ENCODE measurements around the gene NEURL3.
"Not testable (repeated sequence)": the region's sequence is repeated elsewhere in the genome, so short reads cannot be mapped to it uniquely, and the experiment has no call there.

Gene NEURL3

GRCh38 chr2:96506016-96506906 is 1.1 kb upstream of the NEURL3 start:
- DNase-seq, result no peak

- DNase-seq, result no peak
Observed at GRCh38 chr2:96503637-96504243, 1.4 kb downstream of the NEURL3 start.

GRCh38 chr2:96502891-96503636 is 2.1 kb downstream of the NEURL3 start:
- DNase-seq, result no peak

GRCh38 chr2:96501886-96502810 is 3.0 kb downstream of the NEURL3 start:
- no peak for DNase-seq

- peak; percentile 35 for DNase-seq
Observed at GRCh38 chr2:96501471-96501874, 3.7 kb downstream of the NEURL3 start.

GRCh38 chr2:96500385-96501066 is 4.6 kb downstream of the NEURL3 start:
- no peak for DNase-seq

GRCh38 chr2:96499061-96499960 is 5.8 kb downstream of the NEURL3 start:
- DNase-seq, result no peak

GRCh38 chr2:96498611-96499010 is 6.5 kb downstream of the NEURL3 start:
- DNase-seq, result not testable (repeated sequence)

GRCh38 chr2:96498021-96498431 is 7.1 kb downstream of the NEURL3 start:
- DNase-seq, result no peak

GRCh38 chr2:96495982-96496629 is 9.1 kb downstream of the NEURL3 start:
- DNase-seq, result no peak

- DNase-seq, result no peak
Observed at GRCh38 chr2:96494188-96494587, 11.0 kb downstream of the NEURL3 start.

GRCh38 chr2:96493072-96493471 is 12.1 kb downstream of the NEURL3 start:
- DNase-seq, result no peak

GRCh38 chr2:96491860-96492497 is 13.2 kb downstream of the NEURL3 start:
- DNase-seq, result no peak

- no peak for DNase-seq
Observed at GRCh38 chr2:96489663-96490062, 15.5 kb downstream of the NEURL3 start.

- no peak for DNase-seq
Observed at GRCh38 chr2:96489261-96489660, 15.9 kb downstream of the NEURL3 start.

- DNase-seq, result no peak
Observed at GRCh38 chr2:96486696-96487095, 18.5 kb downstream of the NEURL3 start.

GRCh38 chr2:96485751-96486651 is 19.2 kb downstream of the NEURL3 start:
- peak; percentile 84 for DNase-seq

GRCh38 chr2:96485350-96485749 is 19.8 kb downstream of the NEURL3 start:
- no peak for DNase-seq

- no peak for DNase-seq
Observed at GRCh38 chr2:96484091-96484490, 21.1 kb downstream of the NEURL3 start.
